ENCODE measurements around the gene GDPD5.
A peak's percentile ranks its signal among the peaks of the same experiment; 100 is the strongest.

GDPD5 gene

GRCh38 chr11:75487365-75487764 is 38.4 kb downstream of the GDPD5 start:
- DNase-seq: no peak

GRCh38 chr11:75485742-75486141 is 40.0 kb downstream of the GDPD5 start:
- DNase-seq: no peak

- no peak for DNase-seq
Measured at GRCh38 chr11:75482931-75483469, 42.7 kb downstream of the GDPD5 start.

GRCh38 chr11:75481922-75482606 is 43.7 kb downstream of the GDPD5 start:
- no peak for DNase-seq

GRCh38 chr11:75481223-75481921 is 44.4 kb downstream of the GDPD5 start:
- no peak for DNase-seq

GRCh38 chr11:75480185-75481175 is 45.3 kb downstream of the GDPD5 start:
- DNase-seq: no peak

- DNase-seq: no peak
Measured at GRCh38 chr11:75479597-75480145, 46.1 kb downstream of the GDPD5 start.

- no peak for DNase-seq
Measured at GRCh38 chr11:75478783-75479596, 46.8 kb downstream of the GDPD5 start.

- DNase-seq: no peak
Measured at GRCh38 chr11:75477614-75477935, 48.2 kb downstream of the GDPD5 start.

- no peak for DNase-seq
Measured at GRCh38 chr11:75476739-75477613, 48.8 kb downstream of the GDPD5 start.

GRCh38 chr11:75475767-75476650 is 49.7 kb downstream of the GDPD5 start:
- DNase-seq: no peak

- DNase-seq: peak; percentile 66
Measured at GRCh38 chr11:75474878-75475766, 50.6 kb downstream of the GDPD5 start.

- DNase-seq: no peak
Measured at GRCh38 chr11:75474240-75474639, 51.5 kb downstream of the GDPD5 start.

- no peak for DNase-seq
Measured at GRCh38 chr11:75473684-75474083, 52.1 kb downstream of the GDPD5 start.

GRCh38 chr11:75472081-75472732 is 53.5 kb downstream of the GDPD5 start:
- DNase-seq: no peak

GRCh38 chr11:75471176-75471973 is 54.4 kb downstream of the GDPD5 start:
- no peak for DNase-seq

GRCh38 chr11:75470476-75471080 is 55.2 kb downstream of the GDPD5 start:
- DNase-seq: no peak

Measured in activated CD8-positive, alpha-beta memory T cell treated with anti-CD3 and anti-CD28 coated beads, Interleukin-2, amount 50 U/mL, for 4 hours (primary cell).